HepG2 (cell line): ENCODE data around the gene ATP13A2. TPM values are rescaled to one million over a fixed set of nuclear protein-coding genes. Genes with fewer than 3 reads are reported as not detected.

Experiments used
- E2F1 ChIP-seq: sonication (generic); formaldehyde crosslinking; IDR thresholded peaks from 2 replicates; pipeline ENCODE4 v1.5.0; 2020; ENCODE audit warnings: missing genetic modification reagents
- HNF1A ChIP-seq, 2 experiments: sonication (generic) in 1 of 2; formaldehyde crosslinking in 1 of 2; IDR thresholded peaks; 2 replicates each; pipeline versions ENCODE4 v1.4.0 to v1.6.1; 2016 to 2020; ENCODE audit warnings: borderline replicate concordance in 1 of 2, low read depth in 1 of 2, mild to moderate bottlenecking in 1 of 2, missing genetic modification reagents in 1 of 2
- HNRNPK ChIP-seq: fragments of 200-400 bp; formaldehyde crosslinking; IDR thresholded peaks from 2 replicates; pipeline ENCODE4 v1.6.1; 2018; ENCODE audit warnings: low read length, low read depth, moderate library complexity, mild to moderate bottlenecking; ENCODE audit not compliant: poor library complexity, severe bottlenecking
- PHF5A ChIP-seq: IDR thresholded peaks from one replicate; pipeline ENCODE4 v1.6.1; 2018; ENCODE audit warnings: low read depth, missing genetic modification reagents; ENCODE audit not compliant: unreplicated experiment
- SMYD3 ChIP-seq: sonication (generic); formaldehyde crosslinking; IDR thresholded peaks from 2 replicates; pipeline ENCODE4 v1.8.1; 2023; ENCODE audit warnings: mild to moderate bottlenecking, missing genetic modification reagents
- STAT6 ChIP-seq: sonication (generic); formaldehyde crosslinking; IDR thresholded peaks from 2 replicates; pipeline ENCODE4 v1.4.0; 2020; ENCODE audit warnings: missing genetic modification reagents, mild to moderate bottlenecking, borderline replicate concordance
- UBTF ChIP-seq: sonication (generic); formaldehyde crosslinking; IDR thresholded peaks from 2 replicates; pipeline ENCODE4 v1.4.0; 2020; ENCODE audit warnings: mild to moderate bottlenecking, missing genetic modification reagents
- ZNF18 ChIP-seq: sonication (generic); formaldehyde crosslinking; IDR thresholded peaks from 2 replicates; pipeline ENCODE4 v1.8.0; 2022; ENCODE audit warnings: mild to moderate bottlenecking, missing genetic modification reagents; ENCODE audit not compliant: insufficient replicate concordance
- ZNF672 ChIP-seq: sonication (generic); formaldehyde crosslinking; IDR thresholded peaks from 2 replicates; pipeline ENCODE4 v1.8.1; 2022; ENCODE audit warnings: missing genetic modification reagents
- ZNF713 ChIP-seq: sonication (generic); formaldehyde crosslinking; IDR thresholded peaks from 2 replicates; pipeline ENCODE4 v1.4.0; 2020; ENCODE audit warnings: mild to moderate bottlenecking, missing genetic modification reagents
- ZNF746 ChIP-seq: sonication (generic); formaldehyde crosslinking; IDR thresholded peaks from 2 replicates; pipeline ENCODE4 v1.8.0; 2022; ENCODE audit warnings: mild to moderate bottlenecking, missing genetic modification reagents
- ZNF780A ChIP-seq: sonication (generic); formaldehyde crosslinking; IDR thresholded peaks from 2 replicates; pipeline ENCODE4 v1.8.0; 2022; ENCODE audit warnings: mild to moderate bottlenecking, missing genetic modification reagents, moderate library complexity
- ZSCAN5A ChIP-seq: sonication (generic); formaldehyde crosslinking; IDR thresholded peaks from 2 replicates; pipeline ENCODE4 v1.8.0; 2022; ENCODE audit warnings: mild to moderate bottlenecking, missing genetic modification reagents, borderline replicate concordance
- polyA plus RNA-seq, 8 experiments: library from polyadenylated mRNA; depleted of rRNA in 3 of 8; stranded (reverse) in 7 of 8; unstranded in 1 of 8; fragments of >200 nt; fragmentation: Illumina TruSeq in 4 of 8; extraction: Trizol in 4 of 8; gene quantifications; 2 replicates each; pipeline versions ENCODE4 v1.2.1 to v1.2.3, GENCODE V29; 2011 to 2016; ENCODE audit warnings: low read depth in 4 of 8, missing spikeins in 1 of 8, mixed read lengths in 1 of 8; ENCODE audit not compliant: insufficient read depth in 1 of 8
- total RNA-seq, 5 experiments: library from RNA; depleted of rRNA; stranded (reverse); fragments of >200 nt; fragmentation: Illumina TruSeq; extraction: Trizol; gene quantifications; 2 replicates each; pipeline ENCODE4 v1.2.3, GENCODE V29; 2016; ENCODE audit warnings: low read depth in 1 of 5

ATP13A2 gene
- total and polyA plus RNA-seq, 2 of the 13 experiments (the other 11 are each of a cell fraction or from before 2014, with no cell fraction given), result 13.2 to 16.2 TPM

GRCh38 chr1:17053685-17054410 is 42.1 kb upstream of the ATP13A2 start, which contains the start of gene SDHB (continued):
- peak; percentile 51; the same call in 1 of the 2 replicates for TF ChIP-seq UBTF (CRISPR knock-in tag)
- no peak for TF ChIP-seq ZSCAN5A (CRISPR knock-in tag)
- no peak for TF ChIP-seq HNRNPK
- TF ChIP-seq ZNF18 (CRISPR knock-in tag), result peak; percentile 54
- no peak for TF ChIP-seq ZNF780A
- no peak for TF ChIP-seq E2F1 (CRISPR knock-in tag)
- no peak for TF ChIP-seq SMYD3
- no peak for TF ChIP-seq PHF5A (CRISPR knock-in tag)
- no peak for TF ChIP-seq ZNF672 (CRISPR knock-in tag)
- TF ChIP-seq HNF1A (IDR thresholded peaks at IDR 0.05; ENCODE audit: low read depth), result no peak
- no peak for TF ChIP-seq HNF1A (CRISPR knock-in tag; IDR thresholded peaks at IDR 0.05; ENCODE audit: borderline replicate concordance)
- no peak for TF ChIP-seq STAT6 (CRISPR knock-in tag)
- no peak for TF ChIP-seq ZNF713
- 0 out of 2 replicates have a peak, but pooled peaks have one; percentile 23 for TF ChIP-seq ZNF746
